K562 (cell line): ENCODE results near the gene UNC119B. TPM values are rescaled to one million over a fixed set of nuclear protein-coding genes. Genes with fewer than 3 reads are reported as not detected.

Experiments used
- ATAC-seq: fragments of 200-7000 bp; cut with Tn5 transposase; 3 replicates; pipeline ENCODE4 v1.9.1; 2020; ENCODE audit warnings: moderate library complexity
- BruUV-seq: library from RNA; stranded (reverse); fragments of 400-500 nt; replicated peaks from 2 replicates; lab custom pipeline; 2021; lab: Mats Ljungman, UMichigan
- CTCF ChIA-PET: fragments of 300-600 bp; formaldehyde crosslinking; extraction: SDS; loops from one replicate; lab custom pipeline; 2021; ENCODE audit warnings: low intra/inter-chr PET ratio; lab: Yijun Ruan, JAX
- POLR2A ChIA-PET: fragments of 300-600, 350-650 bp; sonication (Branson Sonifier 250); formaldehyde crosslinking; extraction: SDS; loops from one replicate; lab custom pipeline; 2021; ENCODE audit warnings: antibody characterized with exemption, inconsistent platforms; lab: Yijun Ruan, JAX
- DNase-seq, 4 experiments: peaks; one replicate each; pipeline versions ENCODE4 v3.0.0 to v3.0.0-alpha.2; 2011 to 2018; ENCODE audit warnings: low spot score in 3 of 4, mixed read lengths in 3 of 4; ENCODE audit errors: extremely low read depth in 1 of 4
- FAIRE-seq: peaks from 2 replicates; lab custom pipeline; 2011; peaks lifted over from hg19 to GRCh38; lab: Jason Lieb, UNC
- H2AFZ ChIP-seq: 2 replicates; pipeline ENCODE4 v1.6.0; 2011; ENCODE audit warnings: low read depth, low read length, control low read depth, inconsistent platforms
- H3K27ac ChIP-seq: fragments of 200-600 bp; 3 replicates; pipeline ENCODE4 v1.8.0; 2011; ENCODE audit warnings: low read depth, mild to moderate bottlenecking, control low read depth, inconsistent platforms, low read length, moderate library complexity, mixed read lengths; ENCODE audit errors: extremely low read depth
- H3K27me3 ChIP-seq, 2 experiments: fragments of 300-600 bp in 1 of 2; 2 replicates in 1 of 2; 3 replicates in 1 of 2; pipeline versions ENCODE4 v1.6.0 to v1.8.0; 2011; ENCODE audit warnings: inconsistent platforms in 2 of 2, low read length in 2 of 2, mild to moderate bottlenecking in 1 of 2, mixed read lengths in 1 of 2, moderate library complexity in 1 of 2; ENCODE audit not compliant: control insufficient read depth in 2 of 2, insufficient read depth in 2 of 2
- H3K36me3 ChIP-seq: fragments of 300-600 bp; 3 replicates; pipeline ENCODE4 v1.8.0; 2011; ENCODE audit warnings: mild to moderate bottlenecking, low read length, inconsistent platforms; ENCODE audit not compliant: control insufficient read depth, insufficient read depth
- H3K4me1 ChIP-seq, 2 experiments: fragments of 200-600 bp in 1 of 2; replicated peaks in 1 of 2; 2 replicates in 1 of 2; 3 replicates in 1 of 2; pipeline versions ENCODE4 v1.5.1 to v1.8.0; 2011; ENCODE audit warnings: inconsistent platforms in 2 of 2, low read length in 2 of 2, mild to moderate bottlenecking in 1 of 2, mixed read lengths in 1 of 2, moderate library complexity in 1 of 2; ENCODE audit not compliant: control insufficient read depth in 2 of 2, insufficient read depth in 2 of 2
- H3K4me2 ChIP-seq: 2 replicates; pipeline ENCODE4 v1.6.1; 2011; ENCODE audit warnings: low read length, control low read depth, inconsistent platforms, mixed read lengths; ENCODE audit not compliant: insufficient read depth
- H3K4me3 ChIP-seq: fragments of 200-600 bp; sonication (generic), shearing (Covaris generic); 2 replicates; pipeline ENCODE4 v1.5.1; 2016; ENCODE audit warnings: control low read depth, inconsistent platforms
- H3K79me2 ChIP-seq: fragments of 200-600 bp; 3 replicates; pipeline ENCODE4 v1.8.0; 2011; ENCODE audit warnings: low read length, inconsistent platforms; ENCODE audit not compliant: control insufficient read depth, insufficient read depth
- H3K9ac ChIP-seq, 2 experiments: 2 replicates each; pipeline versions ENCODE4 v1.6.0 to v1.6.1; 2011; ENCODE audit warnings: low read depth in 2 of 2, low read length in 2 of 2, control low read depth in 1 of 2, inconsistent platforms in 1 of 2, mild to moderate bottlenecking in 1 of 2, mixed read lengths in 1 of 2; ENCODE audit not compliant: insufficient read depth in 1 of 2
- H3K9me1 ChIP-seq: one replicate; pipeline ENCODE4 v1.6.0; 2011; ENCODE audit warnings: inconsistent platforms, mild to moderate bottlenecking, low read length, moderate library complexity; ENCODE audit not compliant: control insufficient read depth, insufficient read depth
- H3K9me3 ChIP-seq: replicated peaks from 2 replicates; pipeline ENCODE4 v1.5.1; 2011; ENCODE audit warnings: low read depth, low read length, inconsistent platforms; ENCODE audit not compliant: control insufficient read depth, insufficient read depth
- H4K20me1 ChIP-seq: replicated peaks from 2 replicates; pipeline ENCODE4 v1.6.1; 2011; ENCODE audit warnings: low read length, inconsistent platforms, mixed read lengths; ENCODE audit not compliant: control insufficient read depth, insufficient read depth
- MCM5 ChIP-seq: fragments of 450-650 bp; IDR thresholded peaks from 2 replicates; pipeline ENCODE4 v1.6.1; 2016; ENCODE audit warnings: low read depth
- SPI1 ChIP-seq: IDR thresholded peaks from 2 replicates; pipeline ENCODE4 v1.6.1; 2011; ENCODE audit warnings: low read depth, low read length, control low read depth, borderline replicate concordance
- THRA ChIP-seq: fragments of 450-650 bp; IDR thresholded peaks from 2 replicates; pipeline ENCODE4 v1.6.1; 2017; ENCODE audit warnings: mild to moderate bottlenecking, moderate library complexity
- WGBS: fragments of 100-300 bp; shearing (Covaris generic); methylation state at CpG from one replicate; pipeline ENCODE4 v1.1.6; 2016; ENCODE audit warnings: low coverage, mixed read lengths; ENCODE audit not compliant: insufficient coverage; ENCODE audit errors: missing lambda C conversion rate; 5-methylcytosine and 5-hydroxymethylcytosine counted together
- in situ Hi-C: fragments of 300-500 bp; cut with MboI; formaldehyde crosslinking; loops from 4 replicates; pipeline ENCODE4 v1.15.0; 2018; ENCODE audit warnings: inconsistent platforms, mixed read lengths
- intact Hi-C: fragments of 100-400 bp; cut with micrococcal nuclease; formaldehyde crosslinking; loops from 2 replicates; pipeline ENCODE4 v1.14.2; 2022
- polyA plus RNA-seq, 8 experiments: library from polyadenylated mRNA; depleted of rRNA in 4 of 8; stranded (reverse) in 5 of 8; unstranded in 3 of 8; fragments of >200 nt; fragmentation: Nextera tagmentation in 2 of 8; fragmentation: Illumina TruSeq in 1 of 8; extraction: Ambion mirVana in 2 of 8; extraction: Trizol in 1 of 8; gene quantifications; 2 replicates each; pipeline versions ENCODE4 v1.2.1 to v1.2.3, GENCODE V29; 2011 to 2014; ENCODE audit warnings: inconsistent platforms in 1 of 8, missing spikeins in 1 of 8
- total RNA-seq, 7 experiments: library from RNA; depleted of rRNA in 6 of 7; stranded (reverse); fragments of >200 nt in 6 of 7; fragmentation: Illumina TruSeq in 2 of 7; extraction: Trizol in 2 of 7; gene quantifications; 2 replicates each; pipeline versions ENCODE4 v1.2.1 to v1.2.3, GENCODE V29; 2011 to 2021; ENCODE audit warnings: low replicate concordance in 1 of 7
- TF ChIP-seq, protein P1 (sequence below): sonication (generic); formaldehyde crosslinking; IDR thresholded peaks from 2 replicates; pipeline ENCODE4 v1.8.0; 2022; ENCODE audit warnings: mild to moderate bottlenecking, missing genetic modification reagents
- TF ChIP-seq, protein P2 (sequence below): fragments of 450-650 bp; formaldehyde crosslinking; IDR thresholded peaks from 2 replicates; pipeline ENCODE4 v1.4.0; 2020; ENCODE audit warnings: mild to moderate bottlenecking, moderate library complexity

UNC119B gene
- total and polyA plus RNA-seq, 9 of the 15 experiments (the other 6 are each of a cell fraction or from before 2014, with no cell fraction given), result 4.0 to 34.5 (median 15.1) TPM

DNA sequence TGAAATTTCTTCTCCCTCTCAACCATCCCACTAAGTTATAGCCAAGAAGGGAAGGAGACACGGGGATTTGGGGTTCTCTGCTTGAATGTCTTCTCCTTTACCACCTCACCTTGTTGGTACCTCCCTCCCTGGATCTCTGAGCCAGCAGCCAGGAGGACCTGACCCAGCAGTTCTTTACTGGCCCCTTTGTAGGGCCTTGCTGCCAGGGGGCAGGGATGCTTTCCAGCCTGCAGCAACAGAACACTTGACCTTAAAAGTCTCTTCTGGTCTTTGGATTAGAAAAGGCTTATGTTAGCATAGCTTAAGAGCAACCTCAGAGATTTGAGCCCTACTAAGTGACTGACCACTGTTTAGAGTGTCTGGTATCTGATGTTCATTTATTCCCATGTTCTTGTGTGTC lies 12.9 kb upstream of the UNC119B start (continued):
- no peak for TF ChIP-seq THRA
- TF ChIP-seq, protein P1, sequence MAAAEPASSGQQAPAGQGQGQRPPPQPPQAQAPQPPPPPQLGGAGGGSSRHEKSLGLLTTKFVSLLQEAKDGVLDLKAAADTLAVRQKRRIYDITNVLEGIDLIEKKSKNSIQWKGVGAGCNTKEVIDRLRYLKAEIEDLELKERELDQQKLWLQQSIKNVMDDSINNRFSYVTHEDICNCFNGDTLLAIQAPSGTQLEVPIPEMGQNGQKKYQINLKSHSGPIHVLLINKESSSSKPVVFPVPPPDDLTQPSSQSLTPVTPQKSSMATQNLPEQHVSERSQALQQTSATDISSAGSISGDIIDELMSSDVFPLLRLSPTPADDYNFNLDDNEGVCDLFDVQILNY, result no peak
- TF ChIP-seq, protein P2, sequence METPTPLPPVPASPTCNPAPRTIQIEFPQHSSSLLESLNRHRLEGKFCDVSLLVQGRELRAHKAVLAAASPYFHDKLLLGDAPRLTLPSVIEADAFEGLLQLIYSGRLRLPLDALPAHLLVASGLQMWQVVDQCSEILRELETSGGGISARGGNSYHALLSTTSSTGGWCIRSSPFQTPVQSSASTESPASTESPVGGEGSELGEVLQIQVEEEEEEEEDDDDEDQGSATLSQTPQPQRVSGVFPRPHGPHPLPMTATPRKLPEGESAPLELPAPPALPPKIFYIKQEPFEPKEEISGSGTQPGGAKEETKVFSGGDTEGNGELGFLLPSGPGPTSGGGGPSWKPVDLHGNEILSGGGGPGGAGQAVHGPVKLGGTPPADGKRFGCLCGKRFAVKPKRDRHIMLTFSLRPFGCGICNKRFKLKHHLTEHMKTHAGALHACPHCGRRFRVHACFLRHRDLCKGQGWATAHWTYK (CRISPR knock-in tag), result no peak

- FAIRE-seq (no peak), ATAC-seq (no peak), DNase-seq (no peak)
- TF ChIP-seq MCM5 (no peak), SPI1 (peak; percentile 38; the same call in 1 of the 2 replicates)
- intact Hi-C loops (no loop called here), in situ Hi-C loops (no loop called here)
- H3K4me2 ChIP-seq, result no peak overlapping the region
- H3K27me3 ChIP-seq, result no peaks in the 10 kb centered on the region
- H2AFZ ChIP-seq, result no peak overlapping the region
- H4K20me1 ChIP-seq, result no peaks in the 10 kb centered on the region
- no peak overlapping the region for H3K4me3 ChIP-seq
- H3K27ac ChIP-seq, result no peak overlapping the region
- H3K9me3 ChIP-seq, result no peaks in the 10 kb centered on the region
- BruUV-seq, result no TSS peak
- no peak overlapping the region for H3K9ac ChIP-seq
- H3K36me3 ChIP-seq, result peaks cover 99% of the 10 kb centered on the region
- no peaks in the 10 kb centered on the region for H3K4me1 ChIP-seq
- CTCF ChIA-PET, result interaction anchor here (1.1 kb wide), 1 partner anchor 52 kb away, joined by 4 read pairs; no protein-coding TSS in a partner anchor
- WGBS, result 90% methylated on average over 3 of the region's 3 CpGs
- no peaks in the 10 kb centered on the region for H3K9me1 ChIP-seq
- POLR2A ChIA-PET, result interaction anchor here (0.6 to 3.5 kb wide), 6 partner anchors 9 to 169 kb away, joined by 3 to 24 read pairs (median 4); partner anchors contain the start of gene UNC119B
- H3K79me2 ChIP-seq, result no peaks in the 10 kb centered on the region
These were observed 11.6 kb upstream of the UNC119B start for GRCh38 chr12:120698665-120699064.
